Putamen (tissue), 1 donor: ENCODE measurements around the gene TMEM231.
"Not testable (repeated sequence)": the region's sequence is repeated elsewhere in the genome, so short reads cannot be mapped to it uniquely, and the experiment has no call there.

Experiments used
- DNase-seq: peaks from one replicate; pipeline ENCODE4 v3.0.0-alpha.2; 2016; ENCODE audit warnings: low spot score

TMEM231 gene

GRCh38 chr16:75532142-75532765 is 23.8 kb downstream of the TMEM231 start:
- no peak for DNase-seq

DNA sequence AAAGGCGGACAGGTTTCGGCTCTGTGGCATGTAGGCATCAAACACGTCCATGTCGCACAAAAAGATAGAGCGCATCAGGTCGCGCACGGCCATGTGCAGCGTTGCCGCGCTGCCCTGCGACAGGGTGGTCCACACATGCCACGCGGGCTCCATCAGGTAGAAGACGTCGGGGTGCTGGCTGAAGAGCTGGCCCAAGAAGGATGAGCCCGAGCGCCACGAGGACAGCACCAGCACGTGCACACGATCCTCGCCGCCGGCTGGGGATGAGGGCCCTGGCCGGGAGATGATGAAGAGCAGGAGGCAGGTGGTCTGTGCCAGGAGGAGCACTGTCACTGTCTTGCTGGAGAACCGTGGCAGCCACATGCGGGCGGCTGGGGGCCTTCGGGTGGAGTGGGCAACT is 26.1 kb downstream of the TMEM231 start:
- no peak for DNase-seq

DNA sequence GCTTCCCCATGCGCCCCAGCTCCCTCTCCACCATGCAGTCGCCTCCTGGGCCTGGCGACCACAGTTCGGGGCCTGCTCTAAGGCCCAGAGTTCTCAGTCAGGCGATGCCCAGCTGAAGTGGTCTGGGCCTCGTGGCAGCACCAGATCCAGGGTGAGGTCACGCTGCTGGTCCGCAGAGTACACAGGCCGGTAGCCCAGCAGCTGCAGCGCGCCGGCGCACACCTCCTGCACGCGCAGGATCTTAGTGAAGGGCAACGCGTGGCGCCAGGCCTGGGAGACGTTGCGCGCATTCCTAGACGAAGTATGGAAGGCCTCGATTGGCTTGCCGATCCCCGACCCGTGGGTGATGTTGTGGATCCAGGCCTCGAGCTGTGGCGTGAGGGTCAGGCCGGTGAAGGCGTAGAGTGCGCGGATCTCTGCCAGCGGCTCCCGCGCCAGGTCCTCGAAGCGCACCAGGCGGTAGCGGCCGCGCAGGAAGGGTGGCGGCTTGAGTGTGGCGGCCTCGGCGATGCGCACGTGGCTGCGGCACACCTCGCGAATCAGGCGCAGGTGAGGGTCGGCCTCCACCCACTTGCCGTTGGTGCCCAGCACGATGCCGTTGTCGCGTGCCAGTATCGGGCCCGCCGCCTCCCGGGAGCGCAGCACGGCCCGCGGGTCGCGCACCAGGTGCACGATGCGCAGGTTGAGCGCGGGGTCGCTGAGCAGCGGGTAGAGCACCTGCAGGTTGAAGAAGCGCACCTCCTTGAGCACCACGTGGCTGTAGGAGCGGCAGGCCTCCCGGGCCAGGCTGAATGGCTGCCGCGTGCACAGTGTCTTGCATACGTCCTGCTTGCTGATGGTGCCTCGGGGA is 26.8 kb downstream of the TMEM231 start:
- DNase-seq: no peak

DNA sequence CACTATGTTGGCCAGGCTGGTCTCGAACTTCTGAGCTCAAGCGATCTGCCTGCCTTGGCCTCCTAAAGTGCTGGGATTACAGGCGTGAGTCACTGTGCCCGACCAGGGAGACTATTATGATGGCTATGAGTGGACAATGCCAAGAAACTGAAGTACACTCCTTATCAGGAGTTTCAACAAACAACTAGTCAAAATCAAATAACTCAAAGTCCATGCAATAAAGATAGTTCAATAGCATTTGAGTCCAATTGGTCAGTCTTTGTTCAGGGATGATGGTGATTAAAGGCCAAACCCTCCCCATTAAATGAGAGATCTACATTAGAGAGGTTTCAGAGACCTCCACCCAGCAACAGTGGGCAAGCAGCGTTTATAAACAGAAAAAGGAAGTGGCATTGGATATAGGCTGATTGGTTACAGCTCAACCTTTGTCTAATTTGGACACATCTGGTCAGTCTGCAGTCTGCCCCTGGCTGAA is 28.2 kb downstream of the TMEM231 start:
- no peak for DNase-seq

- no peak for DNase-seq
Measured at GRCh38 chr16:75526032-75526790, 29.8 kb downstream of the TMEM231 start.

DNA sequence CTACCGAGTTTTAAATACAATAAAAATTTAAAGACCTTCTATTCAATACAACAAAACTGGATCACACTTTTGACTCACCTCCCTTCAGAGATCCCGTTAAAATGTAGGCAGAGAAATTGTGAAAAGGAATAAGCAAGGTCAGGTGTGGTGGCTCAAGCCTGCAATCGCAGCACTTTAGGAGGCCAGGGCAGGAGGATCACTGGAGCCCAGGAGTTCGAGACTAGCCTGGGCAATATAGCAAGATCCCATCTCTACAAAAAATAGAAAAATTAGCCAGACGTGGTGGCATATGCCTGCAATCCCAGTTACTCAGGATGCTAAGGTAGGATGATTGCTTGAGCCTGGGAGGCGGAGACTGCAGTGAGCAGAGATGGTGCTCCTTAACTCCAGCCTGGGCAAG is 36.9 kb downstream of the TMEM231 start:
- DNase-seq: no peak

GRCh38 chr16:75516189-75516966 is 39.7 kb downstream of the TMEM231 start:
- not testable (repeated sequence) for DNase-seq

- no peak for DNase-seq
Measured at GRCh38 chr16:75514296-75514695, 41.8 kb downstream of the TMEM231 start.

DNA sequence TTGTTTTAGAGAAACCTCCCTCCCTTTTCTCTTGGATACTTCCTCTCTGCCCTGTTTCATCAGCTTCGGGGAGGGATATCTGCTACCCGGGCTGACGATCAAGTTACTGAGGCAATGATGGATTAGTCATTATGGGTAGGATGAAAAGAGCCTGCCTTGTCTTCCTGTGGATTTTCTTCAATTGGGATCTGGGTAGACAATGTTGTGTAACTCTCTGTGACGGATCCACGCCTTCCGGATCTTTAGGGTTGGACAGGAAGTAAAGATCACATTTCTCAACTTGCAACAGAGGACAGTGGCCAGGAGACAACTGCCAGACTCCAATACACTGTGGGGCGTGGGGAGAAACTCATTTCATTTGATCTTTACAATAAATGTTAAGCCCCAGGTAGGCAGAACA is 49.5 kb downstream of the TMEM231 start:
- no peak for DNase-seq

DNA sequence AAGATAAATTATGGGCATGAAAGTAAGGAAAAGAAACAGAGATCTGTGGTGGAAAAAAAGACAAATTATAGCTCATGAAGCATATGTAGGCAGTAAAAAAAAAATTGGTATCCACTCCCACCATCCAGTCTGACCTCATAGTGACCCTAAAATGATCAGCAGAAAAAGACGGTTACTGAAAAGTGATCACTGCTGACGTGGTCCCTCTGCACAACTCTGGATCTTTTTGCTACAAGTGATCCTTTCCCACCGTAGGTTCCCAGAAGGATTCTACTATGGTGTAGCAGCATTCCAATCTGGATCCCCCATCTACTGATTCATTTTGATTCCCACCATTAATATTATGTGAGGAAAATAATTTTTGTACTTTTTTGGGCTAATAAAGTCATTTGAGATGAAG is 49.9 kb downstream of the TMEM231 start:
- DNase-seq: no peak

DNA sequence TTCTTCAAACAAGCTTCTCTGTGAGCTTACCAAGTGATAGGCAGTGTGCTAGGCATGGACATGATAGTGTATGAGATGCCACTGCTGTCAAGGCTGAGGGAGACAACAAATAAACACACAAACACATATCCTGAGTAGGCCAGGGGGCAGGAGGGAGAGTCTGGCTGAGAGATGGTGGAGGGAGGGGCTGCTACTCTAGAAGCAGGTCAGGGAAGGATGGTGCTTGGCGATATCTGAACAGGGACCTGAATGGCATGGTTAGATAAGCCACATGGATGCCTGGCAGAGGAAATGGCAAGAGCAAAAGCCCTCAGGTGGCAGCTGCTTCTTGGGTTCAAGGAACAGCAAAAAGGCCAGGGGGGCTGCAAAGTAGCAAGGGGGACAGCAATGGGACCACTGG is 52.3 kb downstream of the TMEM231 start:
- DNase-seq: no peak

DNA sequence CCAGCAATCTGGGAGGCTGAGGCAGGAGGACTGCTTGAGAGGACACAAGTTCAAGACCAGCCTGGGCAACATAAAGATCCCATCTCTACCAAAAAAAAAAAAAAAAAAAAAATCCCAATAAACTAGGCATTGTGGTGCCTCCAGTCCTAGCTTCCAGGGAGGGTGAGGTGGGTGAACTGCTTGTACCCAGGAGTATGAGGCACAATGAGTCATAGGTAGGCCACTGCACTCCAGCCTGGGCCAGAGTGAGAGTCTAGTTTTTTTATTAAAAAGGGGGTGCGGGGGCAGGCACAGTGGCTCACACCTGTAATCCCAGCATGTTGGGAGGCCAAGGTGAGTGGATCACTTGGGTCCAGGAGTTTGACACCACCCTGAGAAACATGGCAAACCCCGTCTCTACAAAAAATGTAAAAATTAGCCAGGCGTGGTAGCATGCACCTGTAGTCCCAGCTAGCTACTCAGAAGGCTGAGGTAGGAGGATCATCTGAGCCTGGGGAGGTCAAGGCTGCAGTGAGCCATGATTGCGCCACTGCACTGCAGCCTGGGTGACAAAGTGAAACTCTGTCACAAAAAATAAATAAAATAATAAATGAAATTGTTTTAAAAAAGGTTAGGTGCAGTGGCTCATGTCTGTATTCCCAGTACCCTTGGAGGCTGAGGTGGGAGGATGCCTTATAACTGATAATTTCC is 53.0 kb downstream of the TMEM231 start:
- no peak for DNase-seq

- not testable (repeated sequence) for DNase-seq
Measured at GRCh38 chr16:75501820-75502219, 54.2 kb downstream of the TMEM231 start.

- DNase-seq: no peak
Measured at GRCh38 chr16:75501359-75501758, 54.7 kb downstream of the TMEM231 start.

DNA sequence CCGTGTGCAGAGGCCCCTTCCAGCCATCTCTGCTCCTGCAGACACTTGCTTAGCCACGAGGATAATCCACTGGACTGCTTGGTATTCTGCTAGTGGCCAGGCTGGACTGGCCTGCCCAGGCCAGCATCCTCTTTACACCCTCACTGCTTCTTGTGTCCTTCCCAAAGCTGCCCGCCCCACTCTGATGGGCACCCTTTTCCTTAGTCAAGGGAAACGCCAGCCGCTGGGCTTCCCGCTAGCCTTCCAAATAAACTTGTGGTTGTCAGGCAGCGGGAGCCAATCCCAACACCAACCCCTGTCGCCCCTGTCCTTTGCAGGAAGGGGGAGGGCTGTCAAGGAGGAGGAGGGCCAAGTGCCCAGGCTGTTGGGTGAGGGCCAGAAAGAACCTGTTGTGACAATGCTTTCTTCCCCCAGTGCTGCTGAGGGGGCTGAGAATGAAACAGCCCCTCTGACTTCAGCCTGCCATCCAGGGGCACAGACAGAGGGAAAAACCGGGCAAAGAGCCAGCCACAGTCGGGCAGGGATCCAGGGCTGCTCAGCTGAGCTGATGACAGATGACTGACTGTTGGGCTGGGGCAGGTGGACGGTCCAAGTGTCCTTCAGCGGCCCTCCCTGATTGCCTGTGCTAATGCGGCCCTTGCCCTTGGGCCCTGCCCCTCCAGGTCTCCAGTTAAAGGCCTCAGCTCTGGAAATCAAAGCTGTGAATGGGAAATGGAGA is 57.3 kb downstream of the TMEM231 start:
- peak; percentile 63 for DNase-seq

GRCh38 chr16:75497558-75497957 is 58.5 kb downstream of the TMEM231 start:
- DNase-seq: no peak

DNA sequence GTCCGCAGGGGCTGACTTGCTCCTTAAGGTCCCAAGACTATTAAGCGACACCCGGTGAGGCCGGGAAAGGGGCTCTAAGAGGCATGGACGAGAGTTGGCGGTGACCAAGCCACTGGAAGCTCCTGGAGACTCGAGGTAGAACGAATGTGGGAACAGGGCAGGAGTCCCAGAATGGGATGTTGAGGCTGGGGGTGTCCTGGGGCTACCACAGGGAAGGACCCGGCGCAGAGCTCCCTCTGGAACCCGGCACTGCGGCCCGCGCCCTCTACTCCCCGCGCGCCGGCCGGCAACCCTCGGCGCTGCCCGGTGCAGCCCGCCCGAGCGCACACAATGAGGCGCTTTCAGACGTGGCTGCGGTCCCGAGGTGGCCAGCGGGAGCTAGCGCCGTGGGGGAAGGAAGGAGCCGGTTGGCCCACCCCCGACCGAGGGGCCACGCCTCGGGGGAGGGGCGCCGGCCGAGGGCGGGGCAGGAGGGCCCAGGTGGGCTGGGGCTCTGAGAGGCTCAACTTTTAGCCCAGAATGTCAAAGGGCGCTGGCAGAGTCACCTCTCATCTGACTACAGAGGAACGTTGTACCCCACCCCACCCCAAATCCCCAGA is 60.9 kb downstream of the TMEM231 start, which contains the start of gene CHST6:
Gene CHST6 (minus strand): TSS at position 366 of the 599 bp plus-strand sequence. CDS start 15,613 bp downstream, outside the sequence.
- DNase-seq: peak; percentile 78

- no peak for DNase-seq
Measured at GRCh38 chr16:75494661-75495075, 61.4 kb downstream of the TMEM231 start.

- no peak for DNase-seq
Measured at GRCh38 chr16:75494184-75494583, 61.9 kb downstream of the TMEM231 start.

- DNase-seq: peak; percentile 86
Measured at GRCh38 chr16:75491876-75492275, 64.2 kb downstream of the TMEM231 start.
